GM04503 (cell line): ENCODE results near the gene IPO5.
"Not testable (repeated sequence)": the region's sequence is repeated elsewhere in the genome, so short reads cannot be mapped to it uniquely, and the experiment has no call there.

ENCODE experiments used
- DNase-seq: peaks from one replicate; pipeline ENCODE4 v3.0.0-alpha.2; 2012; ENCODE audit warnings: low read depth

The IPO5 gene

GRCh38 chr13:98014766-98015165 is 61.3 kb downstream of the IPO5 start:
- peak; percentile 79 for DNase-seq

DNA sequence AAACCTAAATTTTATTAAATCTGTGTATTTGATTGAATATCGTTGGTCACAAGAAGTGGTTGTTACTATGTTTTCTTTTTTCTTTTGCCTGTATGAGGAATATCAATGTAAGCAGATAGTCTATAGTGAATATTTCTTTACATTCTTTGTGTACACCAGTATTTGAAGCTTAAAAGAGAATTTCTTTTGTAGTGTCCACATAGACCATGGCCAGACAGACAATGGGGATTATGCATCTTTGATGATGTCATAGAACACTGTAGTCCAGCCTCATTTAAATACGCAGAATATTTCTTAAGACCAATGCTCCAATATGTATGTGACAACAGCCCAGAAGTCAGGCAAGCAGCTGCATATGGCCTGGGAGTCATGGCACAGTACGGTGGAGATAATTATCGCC is 64.8 kb downstream of the IPO5 start:
- DNase-seq: no peak

DNA sequence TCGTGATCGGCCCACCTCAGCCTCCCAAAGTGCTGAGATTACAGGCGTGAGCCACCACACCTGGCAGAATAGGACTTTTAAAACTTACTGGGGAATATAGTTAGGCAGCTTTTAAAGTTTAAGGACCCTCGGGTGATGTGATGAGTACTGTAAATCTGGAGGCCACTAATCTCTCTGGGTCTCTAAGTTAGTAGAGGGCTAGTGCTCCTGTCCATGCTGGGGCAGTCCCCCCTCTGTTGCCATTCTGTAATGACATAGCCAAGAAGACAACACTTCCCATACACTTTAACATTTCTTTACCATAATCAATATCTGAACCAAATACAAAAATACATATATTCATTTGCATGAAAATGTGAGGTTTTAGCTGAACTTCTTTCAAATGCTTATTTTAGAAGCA is 65.7 kb downstream of the IPO5 start:
- no peak for DNase-seq

- DNase-seq: no peak
Observed at GRCh38 chr13:98020271-98020670, 66.8 kb downstream of the IPO5 start.

GRCh38 chr13:98022210-98022609 is 68.7 kb downstream of the IPO5 start:
- DNase-seq: peak; percentile 79

GRCh38 chr13:98025480-98026025 is 72.1 kb downstream of the IPO5 start:
- DNase-seq: no peak

DNA sequence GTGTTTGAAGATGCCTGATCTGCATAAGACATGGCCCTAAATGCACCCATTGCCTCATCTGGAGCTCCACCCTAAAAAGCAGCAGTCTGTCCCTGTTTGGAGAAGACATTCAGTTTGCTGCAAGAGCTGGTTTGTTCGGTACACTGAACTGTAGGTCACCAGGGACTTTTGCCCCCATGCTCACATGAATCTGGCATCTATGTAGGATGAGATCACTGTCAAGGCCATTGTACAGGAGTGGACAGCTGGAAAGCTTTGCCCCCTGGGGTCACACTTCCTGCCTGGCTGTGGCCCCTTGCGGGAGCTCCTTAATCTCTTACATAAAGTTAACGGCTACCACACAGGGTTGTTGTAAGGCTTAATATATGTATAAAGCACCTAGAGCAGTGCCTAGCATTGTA is 73.0 kb downstream of the IPO5 start:
- DNase-seq: no peak

GRCh38 chr13:98032168-98032567 is 78.7 kb downstream of the IPO5 start:
- DNase-seq: no peak

GRCh38 chr13:98033277-98034247 is 80.1 kb downstream of the IPO5 start:
- peak; percentile 21 for DNase-seq

DNA sequence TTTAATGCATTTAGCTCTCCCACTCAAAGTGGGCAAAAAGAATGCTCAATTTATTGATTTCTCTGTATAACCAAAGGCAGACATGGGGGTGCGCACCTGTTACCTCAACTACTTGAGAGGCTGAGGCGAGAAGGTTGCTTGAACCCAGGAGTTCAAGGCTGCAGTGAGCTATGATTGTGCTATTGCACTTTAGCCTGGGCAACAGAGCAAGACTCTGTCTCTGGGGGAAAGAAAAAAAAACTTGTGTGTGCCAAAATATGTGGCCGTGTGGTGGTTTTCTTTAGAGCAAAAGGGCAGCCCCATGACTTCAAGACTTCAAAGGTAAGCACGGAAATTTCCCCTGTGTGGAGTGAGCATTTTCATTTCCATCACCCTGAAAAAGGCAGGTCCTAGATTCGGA is 81.9 kb downstream of the IPO5 start:
- no peak for DNase-seq

DNA sequence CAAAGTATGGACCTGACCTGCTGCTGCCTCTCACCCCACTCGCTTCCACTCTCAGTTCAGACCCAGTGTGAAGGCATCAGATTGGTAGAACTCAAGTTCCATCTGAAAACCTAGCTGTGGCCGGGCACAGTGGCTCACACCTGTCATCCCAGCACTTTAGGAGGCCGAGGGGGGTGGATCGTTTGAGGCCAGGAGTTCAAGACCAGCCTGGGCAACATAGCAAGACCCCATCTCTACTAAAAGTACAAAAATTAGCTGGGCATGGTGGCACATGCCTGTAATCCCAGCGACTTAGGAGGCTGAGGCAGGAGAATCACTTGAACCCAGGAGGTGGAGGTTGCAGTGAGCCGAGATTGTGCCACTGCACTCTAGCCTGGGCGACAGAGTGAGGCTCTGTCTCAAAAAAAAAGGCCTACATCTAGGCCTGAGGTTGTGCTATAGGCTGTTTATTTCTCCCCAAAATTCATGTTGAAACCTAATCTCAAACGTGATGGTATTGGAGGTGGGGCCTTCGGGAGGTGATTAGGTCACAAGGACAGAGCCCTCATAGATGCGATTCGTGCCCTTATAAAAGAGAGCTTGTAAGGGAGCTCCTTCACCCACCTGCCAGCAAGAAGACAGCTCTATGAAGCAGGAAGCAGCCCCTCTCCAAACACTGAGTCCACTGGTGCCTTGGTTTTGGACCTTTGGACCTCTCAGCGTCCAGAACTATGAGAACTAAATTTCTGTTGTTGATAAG is 83.3 kb downstream of the IPO5 start:
- not testable (repeated sequence) for DNase-seq

- no peak for DNase-seq
Observed at GRCh38 chr13:98039261-98039660, 85.8 kb downstream of the IPO5 start.

- DNase-seq: no peak
Observed at GRCh38 chr13:98039964-98040363, 86.5 kb downstream of the IPO5 start.

DNA sequence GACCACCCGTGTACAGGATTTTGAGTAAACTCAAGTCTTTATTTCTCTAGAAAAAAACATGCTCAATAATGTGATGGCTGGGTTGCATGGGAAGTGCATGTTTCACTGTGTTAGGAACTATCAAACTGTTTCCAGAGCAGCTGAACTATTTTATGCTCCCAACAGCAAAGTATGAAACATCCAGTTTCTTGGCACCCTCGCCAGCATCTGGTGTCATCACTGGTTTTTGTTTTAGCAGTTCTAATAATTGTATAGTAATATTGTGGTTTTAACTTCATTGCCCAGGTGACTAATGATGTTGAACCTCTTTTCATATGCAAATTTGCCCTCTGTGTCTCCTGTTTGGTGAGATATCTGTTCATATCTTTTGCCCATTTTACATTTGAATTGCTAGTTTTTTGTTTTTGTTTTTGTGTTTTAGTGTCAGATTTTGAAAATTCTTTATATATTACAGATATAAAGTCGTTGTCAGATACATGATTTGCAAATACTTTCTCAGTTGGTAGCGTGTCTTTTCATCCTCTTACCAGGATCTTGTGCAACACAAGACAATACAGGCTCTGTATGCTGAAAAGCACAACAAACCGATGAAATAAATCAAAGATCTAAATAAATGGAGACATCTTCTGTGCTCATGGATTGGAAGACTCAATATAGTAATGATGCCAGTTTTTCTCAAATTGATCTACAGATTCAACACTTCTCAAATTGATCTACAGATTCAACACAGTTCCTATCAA is 87.8 kb downstream of the IPO5 start:
- DNase-seq: peak; percentile 53

DNA sequence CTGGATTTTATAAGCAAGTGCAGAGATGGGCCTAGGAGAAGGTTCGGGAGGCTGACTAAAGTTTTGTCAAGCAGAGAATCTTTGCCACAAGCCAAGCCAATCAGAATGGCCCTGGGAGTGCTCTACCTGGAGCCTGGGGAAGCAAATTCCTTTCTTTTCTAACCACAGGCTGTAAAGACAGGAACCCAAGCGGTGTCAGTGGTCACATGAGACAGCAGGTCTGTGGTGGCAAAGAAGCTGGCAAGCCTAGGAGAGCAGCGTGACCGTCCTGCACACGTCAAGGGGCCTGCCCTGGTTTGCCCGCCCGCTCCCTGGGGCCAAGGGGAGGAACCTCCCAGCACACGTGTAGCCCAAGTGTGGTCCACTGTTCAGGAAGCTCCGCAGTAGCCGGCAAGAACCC is 90.8 kb downstream of the IPO5 start:
- DNase-seq: no peak

DNA sequence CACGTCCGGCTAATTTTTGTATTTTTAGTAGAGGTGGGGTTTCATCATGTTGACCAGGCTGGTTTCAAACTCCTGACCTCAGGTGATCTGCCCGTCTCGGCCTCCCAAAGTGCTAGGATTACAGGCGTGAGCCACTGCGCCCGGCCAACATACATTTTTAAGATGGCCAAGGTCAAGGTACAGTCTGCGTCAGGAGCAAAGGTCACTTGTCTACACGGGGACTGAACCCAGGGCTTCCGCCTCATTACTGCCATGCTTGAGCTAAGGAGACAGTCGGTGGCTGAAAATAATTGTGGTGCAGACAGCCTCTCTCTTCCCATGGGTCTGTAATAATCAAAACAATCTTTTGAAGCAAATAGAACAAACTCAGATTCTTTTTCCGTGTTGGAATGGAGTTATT is 94.3 kb downstream of the IPO5 start:
- not testable (repeated sequence) for DNase-seq

- no peak for DNase-seq
Observed at GRCh38 chr13:98048265-98048664, 94.8 kb downstream of the IPO5 start.

- DNase-seq: no peak
Observed at GRCh38 chr13:98050041-98050466, 96.6 kb downstream of the IPO5 start.

DNA sequence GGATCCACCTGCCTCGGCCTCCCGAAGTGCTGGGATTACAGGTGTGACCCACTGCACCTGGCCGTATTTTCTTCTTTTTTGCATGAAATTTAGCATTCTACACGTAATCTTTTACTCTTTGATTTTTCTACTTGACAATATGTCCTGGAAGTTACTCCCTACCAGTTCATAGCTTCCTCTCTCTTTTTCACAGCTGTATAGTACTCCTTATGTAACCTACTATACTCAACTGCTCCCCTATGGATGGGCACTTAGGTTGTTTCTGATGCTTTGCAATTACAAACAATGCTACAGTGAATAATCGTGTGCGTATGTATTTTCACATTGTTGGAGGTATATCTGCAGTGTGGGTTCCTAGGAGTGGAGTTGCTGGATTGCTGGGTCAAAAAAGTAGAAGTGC is 98.9 kb downstream of the IPO5 start:
- no peak for DNase-seq

DNA sequence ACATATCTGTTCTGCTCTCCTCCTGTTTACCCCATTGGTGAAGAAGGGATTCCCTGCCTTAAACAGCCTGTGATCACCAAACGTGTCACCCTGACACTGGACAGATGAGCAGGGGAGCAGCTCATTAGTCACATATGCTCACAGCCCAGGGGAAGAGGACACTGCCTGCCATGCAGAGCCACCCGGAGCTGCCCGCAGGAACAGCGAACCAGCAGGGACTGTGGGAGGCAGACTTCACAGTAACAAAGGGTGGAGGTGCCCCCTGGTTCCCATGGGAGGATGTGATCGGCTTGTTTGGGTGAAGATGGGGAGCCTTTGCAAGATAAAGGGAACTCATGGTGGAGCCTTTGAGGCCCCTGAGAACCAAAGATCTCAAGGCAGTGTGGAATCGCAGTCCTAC is 100.8 kb downstream of the IPO5 start:
- no peak for DNase-seq

DNA sequence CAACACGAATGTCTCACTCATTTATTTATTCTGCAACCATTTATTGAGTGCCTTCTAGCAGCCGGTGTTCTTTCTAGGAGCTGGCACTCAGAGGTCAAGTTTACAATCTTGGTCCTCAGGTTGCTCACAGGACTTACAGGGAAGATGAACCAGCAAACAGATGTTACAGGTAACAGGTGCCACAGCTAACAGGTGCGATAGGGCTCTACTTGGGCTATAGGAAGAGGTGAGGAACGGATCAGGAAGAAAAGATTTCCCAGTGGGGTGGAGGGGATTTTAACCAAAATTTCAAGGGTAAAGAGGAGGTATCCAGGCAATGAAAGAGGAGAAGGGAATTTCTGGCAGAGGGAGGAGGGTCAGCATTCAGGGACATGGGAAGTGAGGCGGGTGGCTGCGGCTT is 102.1 kb downstream of the IPO5 start:
- no peak for DNase-seq

DNA sequence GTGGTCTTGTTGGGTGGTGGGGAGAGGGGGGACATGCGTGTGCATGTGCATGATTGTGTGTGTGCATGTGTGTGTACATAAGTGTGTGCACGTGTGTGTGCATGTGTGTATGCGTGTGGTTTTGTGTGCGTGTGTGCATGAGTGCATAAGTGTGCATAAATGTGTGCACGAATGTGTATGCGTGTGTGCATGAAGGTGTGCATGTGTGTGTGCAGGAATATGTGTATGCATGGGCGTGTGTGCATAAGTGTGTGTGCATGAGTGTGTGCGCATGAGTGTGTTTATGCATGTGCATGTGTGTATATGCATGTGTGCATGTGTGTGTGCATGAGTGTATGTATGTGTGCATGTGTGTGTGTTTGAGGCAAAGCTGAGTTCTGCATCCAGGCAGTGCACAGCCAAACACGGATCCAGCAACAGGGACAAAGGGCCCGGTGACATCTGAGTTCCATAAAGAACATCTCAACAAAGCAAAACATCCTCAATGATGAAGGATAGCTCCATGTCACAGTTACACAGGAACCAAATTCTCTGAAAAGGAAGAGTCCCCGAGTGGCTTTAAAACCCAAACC is 103.5 kb downstream of the IPO5 start:
- DNase-seq: no peak
